AG04450 (cell line): ENCODE results near the gene CFAP161. TPM values are rescaled to one million over a fixed set of nuclear protein-coding genes. Genes with fewer than 3 reads are reported as not detected.

Experiments used
- CTCF ChIA-PET: fragments of 300-600, 350-600 bp; formaldehyde crosslinking; extraction: SDS; loops from one replicate; lab custom pipeline; 2022; ENCODE audit warnings: antibody characterized with exemption, inconsistent platforms; lab: Charles Lee
- POLR2A ChIA-PET: fragments of 350-600 bp; formaldehyde crosslinking; extraction: SDS; loops from one replicate; lab custom pipeline; 2021; ENCODE audit warnings: antibody characterized with exemption, inconsistent platforms; lab: Yijun Ruan, JAX
- DNase-seq: peaks from one replicate; pipeline ENCODE4 v3.0.0-alpha.2; 2011; ENCODE audit warnings: low read depth, low spot score
- H3K27ac ChIP-seq: one replicate; pipeline ENCODE4 v1.5.1; 2012; ENCODE audit warnings: low read depth, low read length, control low read depth
- H3K27me3 ChIP-seq: one replicate; pipeline ENCODE4 v1.6.0; 2012; ENCODE audit warnings: low read length; ENCODE audit not compliant: control insufficient read depth, insufficient read depth
- H3K4me3 ChIP-seq: 2 replicates; pipeline ENCODE4 v1.5.1; 2011; ENCODE audit warnings: mild to moderate bottlenecking, low read depth, low read length, control low read depth
- H3K9me3 ChIP-seq: 2 replicates; pipeline ENCODE4 v1.5.1; 2012; ENCODE audit warnings: low read length; ENCODE audit not compliant: control insufficient read depth, insufficient read depth
- CTCF ChIP-seq: IDR thresholded peaks from 2 replicates; pipeline ENCODE4 v1.5.1; 2011; ENCODE audit warnings: low read depth, low read length, control low read depth, inconsistent platforms
- polyA plus RNA-seq: library from polyadenylated mRNA; depleted of rRNA; stranded (reverse); fragments of >200 nt; gene quantifications from 2 replicates; pipeline ENCODE4 v1.2.3, GENCODE V29; 2011

The CFAP161 gene
- polyA plus RNA-seq, 1 experiment, result not detected

GRCh38 chr15:81188354-81188753, 54.3 kb downstream of the CFAP161 start:
- H3K27me3 ChIP-seq, result no peaks in the 10 kb centered on the region
- no peak overlapping the region for H3K27ac ChIP-seq
- no peak overlapping the region for H3K4me3 ChIP-seq
- DNase-seq, result no peak
- H3K9me3 ChIP-seq, result no peaks in the 10 kb centered on the region
- ChIA-PET POLR2A (interaction anchor here (0.7 to 2.2 kb wide), 5 partner anchors 24 to 765 kb away, joined by 5 to 14 read pairs (median 7); no protein-coding TSS in a partner anchor), CTCF (interaction anchor here (0.9 to 1.5 kb wide), 2 partner anchors 14 to 33 kb away, joined by 5 read pairs; no protein-coding TSS in a partner anchor)
- no peak for TF ChIP-seq CTCF

- CTCF ChIA-PET, result interaction anchor here (0.6 to 7.1 kb wide), 5 partner anchors 34 to 1838 kb away, joined by 4 to 48 read pairs (median 6); no protein-coding TSS in a partner anchor
- peak; percentile 99 for DNase-seq
- POLR2A ChIA-PET, result interaction anchor here (0.9 to 2.2 kb wide), 6 partner anchors 16 to 73 kb away, joined by 4 to 14 read pairs (median 6); no protein-coding TSS in a partner anchor
- Histone ChIP-seq H3K9me3 (no peaks in the 10 kb centered on the region), H3K27me3 (no peaks in the 10 kb centered on the region), H3K27ac (peak overlapping the region; percentile 100), H3K4me3 (peak overlapping the region; percentile 25; the same call in 1 of the 2 replicates)
- no peak for TF ChIP-seq CTCF
Measured at GRCh38 chr15:81189583-81190283, 55.7 kb downstream of the CFAP161 start.

GRCh38 chr15:81190922-81191507, 56.9 kb downstream of the CFAP161 start:
- Histone ChIP-seq H3K27me3 (no peaks in the 10 kb centered on the region), H3K4me3 (no peak overlapping the region), H3K27ac (peak overlapping the region; percentile 100), H3K9me3 (no peaks in the 10 kb centered on the region)
- no peak for TF ChIP-seq CTCF
- ChIA-PET POLR2A (interaction anchor here (2.2 kb wide), 1 partner anchor 30 kb away, joined by 9 read pairs; no protein-coding TSS in a partner anchor), CTCF (interaction anchor here (0.9 to 7.1 kb wide), 6 partner anchors 13 to 209 kb away, joined by 3 to 48 read pairs (median 4); no protein-coding TSS in a partner anchor)
- no peak for DNase-seq

- peak overlapping the region; percentile 55 for H3K27ac ChIP-seq
- no peaks in the 10 kb centered on the region for H3K9me3 ChIP-seq
- H3K27me3 ChIP-seq, result no peaks in the 10 kb centered on the region
- no peak overlapping the region for H3K4me3 ChIP-seq
- DNase-seq, result no peak
- TF ChIP-seq CTCF, result no peak
- ChIA-PET POLR2A (interaction anchor here (2.2 kb wide), 1 partner anchor 31 kb away, joined by 9 read pairs; no protein-coding TSS in a partner anchor), CTCF (interaction anchor here (0.8 to 7.1 kb wide), 5 partner anchors 20 to 208 kb away, joined by 3 to 48 read pairs (median 4); no protein-coding TSS in a partner anchor)
Measured at GRCh38 chr15:81191701-81192100, 57.6 kb downstream of the CFAP161 start.
